Stomach (tissue), 9 donors: ENCODE results near the gene EDN3. TPM values are rescaled to one million over a fixed set of nuclear protein-coding genes. Genes with fewer than 3 reads are reported as not detected.

Experiments used
- DNase-seq, 2 donors: peaks; one replicate each; pipeline versions ENCODE4 v3.0.0 to v3.0.0-alpha.2; 2013 to 2019
- H3K27ac ChIP-seq, 5 donors: fragments of 200-600 bp in 4 of 5; sonication (generic) in 4 of 5; one replicate each; pipeline ENCODE4 v1.5.1; 2013 to 2019; ENCODE audit warnings: mild to moderate bottlenecking in 1 of 5, moderate library complexity in 1 of 5
- H3K27me3 ChIP-seq, 3 donors: fragments of 200-600 bp; sonication (generic); one replicate each; pipeline ENCODE4 v1.5.1; 2017 to 2019; ENCODE audit warnings: mixed run types in 1 of 3
- H3K36me3 ChIP-seq, 4 donors: fragments of 200-600 bp; sonication (generic); 1 replicate in 3 of 4; 2 replicates in 1 of 4; pipeline ENCODE4 v1.5.1; 2016 to 2019
- H3K4me1 ChIP-seq, 4 donors: fragments of 200-600 bp; sonication (generic); one replicate each; pipeline ENCODE4 v1.5.1; 2016 to 2019
- H3K4me3 ChIP-seq, 4 donors: fragments of 200-600 bp; sonication (generic) in 3 of 4; one replicate each; pipeline ENCODE4 v1.5.1; 2016 to 2019; ENCODE audit warnings: mild to moderate bottlenecking in 1 of 4
- H3K9me3 ChIP-seq, 4 donors: fragments of 200-600 bp; sonication (generic); one replicate each; pipeline ENCODE4 v1.5.1; 2016 to 2019
- CTCF ChIP-seq, 7 experiments: fragments of 450-650 bp in 4 of 7; fragments of 200-600 bp in 3 of 7; sonication (generic) in 3 of 7; IDR thresholded peaks; one replicate each; pipeline ENCODE4 v1.5.1; 2016 to 2019; ENCODE audit warnings: antibody characterized with exemption in 7 of 7, control low read depth in 2 of 7, mild to moderate bottlenecking in 1 of 7
- EP300 ChIP-seq: sonication (generic); formaldehyde crosslinking; IDR thresholded peaks from one replicate; pipeline ENCODE4 v1.6.1; 2017; ENCODE audit warnings: antibody characterized with exemption
- POLR2A ChIP-seq, 4 donors: fragments of 450-650 bp; IDR thresholded peaks; one replicate each; pipeline ENCODE4 v1.6.1; 2016; ENCODE audit warnings: antibody characterized with exemption in 4 of 4, control low read depth in 2 of 4, mild to moderate bottlenecking in 1 of 4, moderate library complexity in 1 of 4
- POLR2AphosphoS5 ChIP-seq, 3 donors: sonication (generic); formaldehyde crosslinking; IDR thresholded peaks; one replicate each; pipeline ENCODE4 v1.6.1; 2016; ENCODE audit warnings: antibody characterized with exemption in 3 of 3
- WGBS, 5 donors: extraction: QIAGEN DNeasy Blood & Tissue Kit in 3 of 5; methylation state at CpG; one replicate each; pipeline versions ENCODE4 v1.1.5 to v1.1.7; 2013 to 2018; 5-methylcytosine and 5-hydroxymethylcytosine counted together
- intact Hi-C: fragments of 100-400 bp; cut with DNase I; formaldehyde crosslinking; loops from one replicate; pipeline ENCODE4 v1.15.1; 2023; ENCODE audit warnings: low total_unique reads
- polyA plus RNA-seq, 3 donors: library from polyadenylated mRNA; stranded (reverse); fragments of 200-250 nt; gene quantifications; one replicate each; pipeline ENCODE4 v1.2.3, GENCODE V29; 2013
- total RNA-seq, 5 donors: library from RNA; depleted of rRNA; stranded (reverse); fragments of >200 nt; gene quantifications; one replicate each; pipeline versions ENCODE4 v1.1.0 to v1.2.3, GENCODE V29; 2014 to 2016
- donor health status: healthy with polysubstance abuse.
- donor health status: Bipolar disorder and iron deficiency.
- donor health status: healthy.

The EDN3 gene
- total and polyA plus RNA-seq, 8 donors, result 2.0 to 20.0 (median 4.4) TPM; not detected in 4

- Histone ChIP-seq H3K27ac (no peak overlapping the region), H3K9me3 (no peaks in the 10 kb centered on the region), H3K36me3 (no peaks in the 10 kb centered on the region), H3K27me3 (peaks cover 0 to 6% (median 0%) of the 10 kb centered on the region in 3 donors), H3K4me3 (no peak overlapping the region), H3K4me1 (no peaks in the 10 kb centered on the region)
- intact Hi-C loops, result no loop called here
- 83 to 90% (median 86%) methylated on average over 10 of the region's 10 CpGs for WGBS, 5 donors
- TF ChIP-seq POLR2AphosphoS5 (IDR thresholded peaks at IDR 0.05), result no peak
- no peak for TF ChIP-seq CTCF (IDR thresholded peaks at IDR 0.05)
- no peak for TF ChIP-seq POLR2A (IDR thresholded peaks at IDR 0.05)
- no peak for TF ChIP-seq EP300
- DNase-seq, result no peak
Measured at GRCh38 chr20:59351157-59352040, 51.0 kb downstream of the EDN3 start.

GRCh38 chr20:59352541-59352940, 52.1 kb downstream of the EDN3 start:
- TF ChIP-seq POLR2AphosphoS5 (IDR thresholded peaks at IDR 0.05) (no peak), EP300 (no peak), POLR2A (IDR thresholded peaks at IDR 0.05) (no peak), CTCF (IDR thresholded peaks at IDR 0.05) (no peak)
- no peak overlapping the region for H3K27ac ChIP-seq
- H3K4me1 ChIP-seq, result no peaks in the 10 kb centered on the region
- H3K27me3 ChIP-seq, result peaks cover 0 to 17% (median 0%) of the 10 kb centered on the region in 3 donors
- H3K36me3 ChIP-seq, result no peaks in the 10 kb centered on the region
- no peak overlapping the region for H3K4me3 ChIP-seq
- intact Hi-C loops, result no loop called here
- no peaks in the 10 kb centered on the region for H3K9me3 ChIP-seq
- WGBS, 5 donors, result 73 to 86% (median 81%) methylated on average over 4 of the region's 4 CpGs
- DNase-seq, result no peak

GRCh38 chr20:59352990-59353389, 52.6 kb downstream of the EDN3 start:
- Histone ChIP-seq H3K4me3 (no peak overlapping the region), H3K4me1 (no peaks in the 10 kb centered on the region), H3K36me3 (no peaks in the 10 kb centered on the region), H3K9me3 (no peaks in the 10 kb centered on the region), H3K27ac (no peak overlapping the region), H3K27me3 (peaks cover 0 to 21% (median 0%) of the 10 kb centered on the region in 3 donors)
- no peak for TF ChIP-seq EP300
- TF ChIP-seq POLR2AphosphoS5 (IDR thresholded peaks at IDR 0.05), result no peak
- no peak for TF ChIP-seq POLR2A (IDR thresholded peaks at IDR 0.05)
- TF ChIP-seq CTCF (IDR thresholded peaks at IDR 0.05), result no peak
- WGBS, 5 donors, result 81 to 88% (median 85%) methylated on average over 9 of the region's 9 CpGs
- intact Hi-C loops, result no loop called here
- DNase-seq, result no peak

GRCh38 chr20:59354460-59354859, 54.0 kb downstream of the EDN3 start:
- WGBS, 5 donors, result 71 to 76% (median 74%) methylated on average over 5 to 6 of the region's 6 CpGs
- Histone ChIP-seq H3K27me3 (peaks cover 0 to 25% (median 0%) of the 10 kb centered on the region in 3 donors), H3K4me1 (no peaks in the 10 kb centered on the region), H3K9me3 (no peaks in the 10 kb centered on the region), H3K36me3 (no peaks in the 10 kb centered on the region), H3K4me3 (no peak overlapping the region), H3K27ac (no peak overlapping the region)
- no peak for DNase-seq
- TF ChIP-seq EP300 (no peak), CTCF (IDR thresholded peaks at IDR 0.05) (no peak), POLR2AphosphoS5 (IDR thresholded peaks at IDR 0.05) (no peak), POLR2A (IDR thresholded peaks at IDR 0.05) (no peak)
- intact Hi-C loops, result no loop called here
